ENCODE results near the gene ACTR1B.
"Not testable (repeated sequence)": the region's sequence is repeated elsewhere in the genome, so short reads cannot be mapped to it uniquely, and the experiment has no call there.

The ACTR1B gene

GRCh38 chr2:97608745-97609144 is 55.1 kb downstream of the ACTR1B start:
- DNase-seq: not testable (repeated sequence)
